ENCODE measurements around the gene CHST14. TPM values are rescaled to one million over a fixed set of nuclear protein-coding genes. Genes with fewer than 3 reads are reported as not detected.

CHST14 gene
- 36.5 TPM for total RNA-seq (ENCODE audit: unreplicated experiment)
- long read RNA-seq, partial matches to known transcripts: 0 of 4 reads
- long read RNA-seq, other reads (novel, unspliced or antisense): 0 of 4 reads

- H3K27me3 Mint-ChIP-seq (ENCODE audit: unreplicated experiment): peaks cover 13% of the 10 kb centered on the region
- peak; percentile 67 for DNase-seq (ENCODE audit: low spot score)
- H3K27ac Mint-ChIP-seq (ENCODE audit: unreplicated experiment): peak within 1 kb of the TSS; percentile 91
- peaks cover 1% of the 10 kb centered on the region for H3K36me3 Mint-ChIP-seq (ENCODE audit: low read depth, unreplicated experiment)
- H3K4me1 Mint-ChIP-seq (ENCODE audit: unreplicated experiment): peaks cover 8% of the 10 kb centered on the region
- peak within 1 kb of the TSS; percentile 90 for H3K4me3 Mint-ChIP-seq (ENCODE audit: unreplicated experiment)
- H3K9me3 Mint-ChIP-seq (ENCODE audit: unreplicated experiment): no peaks in the 10 kb centered on the region
- TF ChIP-seq CTCF (IDR thresholded peaks at IDR 0.05; ENCODE audit: unreplicated experiment): no peak
These were observed at the start of gene CHST14 for GRCh38 chr15:40470423-40471104. TSS of gene CHST14 (plus strand) at chr15:40470984. CDS start at chr15:40471214, 230 bp downstream.

- H3K36me3 Mint-ChIP-seq (ENCODE audit: low read depth, unreplicated experiment): peaks cover 3% of the 10 kb centered on the region
- H3K27ac Mint-ChIP-seq (ENCODE audit: unreplicated experiment): no peak overlapping the region
- no peak overlapping the region for H3K4me3 Mint-ChIP-seq (ENCODE audit: unreplicated experiment)
These were observed 49.3 kb upstream of the CHST14 start for GRCh38 chr15:40421246-40422157.

GRCh38 chr15:40424483-40425115, 46.2 kb upstream of the CHST14 start:
- Mint-ChIP-seq H3K4me3 (ENCODE audit: unreplicated experiment) (no peak overlapping the region), H3K36me3 (ENCODE audit: low read depth, unreplicated experiment) (no peaks in the 10 kb centered on the region), H3K27me3 (ENCODE audit: unreplicated experiment) (peaks cover 5% of the 10 kb centered on the region), H3K4me1 (ENCODE audit: unreplicated experiment) (peaks cover 6% of the 10 kb centered on the region), H3K9me3 (ENCODE audit: unreplicated experiment) (no peaks in the 10 kb centered on the region), H3K27ac (ENCODE audit: unreplicated experiment) (no peak overlapping the region)
- TF ChIP-seq CTCF (IDR thresholded peaks at IDR 0.05; ENCODE audit: unreplicated experiment): no peak
- DNase-seq (ENCODE audit: low spot score): no peak

More at GRCh38 chr15:40421246-40422157, 49.3 kb upstream of the CHST14 start:
- peak; percentile 87 for DNase-seq (ENCODE audit: low spot score)
- peaks cover 5% of the 10 kb centered on the region for H3K27me3 Mint-ChIP-seq (ENCODE audit: unreplicated experiment)
- peaks cover 6% of the 10 kb centered on the region for H3K4me1 Mint-ChIP-seq (ENCODE audit: unreplicated experiment)
- no peaks in the 10 kb centered on the region for H3K9me3 Mint-ChIP-seq (ENCODE audit: unreplicated experiment)
- peak; percentile 77 for TF ChIP-seq CTCF (IDR thresholded peaks at IDR 0.05; ENCODE audit: unreplicated experiment)

GRCh38 chr15:40425681-40426080, 45.1 kb upstream of the CHST14 start:
- no peak for TF ChIP-seq CTCF (IDR thresholded peaks at IDR 0.05; ENCODE audit: unreplicated experiment)
- Mint-ChIP-seq H3K27me3 (ENCODE audit: unreplicated experiment) (peaks cover 5% of the 10 kb centered on the region), H3K4me3 (ENCODE audit: unreplicated experiment) (no peak overlapping the region), H3K36me3 (ENCODE audit: low read depth, unreplicated experiment) (no peaks in the 10 kb centered on the region), H3K4me1 (ENCODE audit: unreplicated experiment) (peaks cover 6% of the 10 kb centered on the region), H3K9me3 (ENCODE audit: unreplicated experiment) (no peaks in the 10 kb centered on the region), H3K27ac (ENCODE audit: unreplicated experiment) (no peak overlapping the region)
- no peak for DNase-seq (ENCODE audit: low spot score)

Data from endothelial cell (in vitro differentiated cells).